GM21786 (cell line): ENCODE data around the gene AFAP1.

Experiments
- ATAC-seq: cut with Tn5 transposase; IDR thresholded peaks from one replicate; pipeline ENCODE4 v1.9.1; 2021; ENCODE audit not compliant: unreplicated experiment

The AFAP1 gene

GRCh38 chr4:7939377-7940108, at the start of gene AFAP1:
Gene AFAP1 (minus strand): TSS chr4:7939861. CDS start chr4:7872078, 67,783 bp downstream.
- ATAC-seq, result peak; percentile 88

DNA sequence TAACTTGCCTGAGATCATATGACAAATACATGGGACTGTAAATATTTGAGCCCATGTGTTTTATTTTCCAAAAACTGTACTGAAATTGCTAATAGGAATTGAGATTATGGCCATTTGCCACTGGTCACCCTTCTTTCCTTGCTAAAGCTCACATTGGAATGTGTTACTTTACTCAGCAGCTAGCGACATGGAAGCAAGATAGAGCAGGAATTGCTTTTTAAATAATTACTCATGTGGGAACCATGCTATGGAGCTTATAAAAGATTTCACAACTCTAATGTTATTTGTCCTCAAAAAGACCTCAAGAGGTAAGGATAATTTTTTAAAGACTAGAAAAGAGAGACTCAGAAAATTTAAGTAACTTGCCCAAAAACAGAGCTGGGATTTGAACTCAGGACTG, 48.8 kb upstream of the AFAP1 start:
- ATAC-seq, result no peak

- ATAC-seq, result peak; percentile 74
These were observed 47.7 kb upstream of the AFAP1 start for GRCh38 chr4:7987148-7987989.

- no peak for ATAC-seq
These were observed 46.3 kb upstream of the AFAP1 start for GRCh38 chr4:7985891-7986441.

DNA sequence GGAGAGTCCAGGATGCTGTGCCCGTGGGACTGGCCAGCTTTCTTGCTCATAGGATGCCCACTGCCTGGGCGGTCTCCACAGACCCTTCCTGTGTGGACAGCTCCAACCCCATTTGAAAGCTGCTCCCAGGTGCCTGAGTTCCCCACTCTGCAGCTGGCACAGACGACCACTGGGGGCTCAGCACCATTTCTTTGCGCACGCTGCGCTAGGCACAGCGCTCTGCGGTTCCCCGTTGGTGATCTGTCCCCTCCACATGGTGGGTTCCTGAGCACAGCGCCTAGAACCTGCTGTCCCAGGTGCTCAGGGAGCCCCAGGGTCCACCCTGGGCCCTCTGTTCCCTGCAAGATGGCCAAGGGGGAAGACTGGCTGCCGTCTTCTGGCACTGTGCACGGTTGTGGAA, 45.4 kb upstream of the AFAP1 start:
- no peak for ATAC-seq

DNA sequence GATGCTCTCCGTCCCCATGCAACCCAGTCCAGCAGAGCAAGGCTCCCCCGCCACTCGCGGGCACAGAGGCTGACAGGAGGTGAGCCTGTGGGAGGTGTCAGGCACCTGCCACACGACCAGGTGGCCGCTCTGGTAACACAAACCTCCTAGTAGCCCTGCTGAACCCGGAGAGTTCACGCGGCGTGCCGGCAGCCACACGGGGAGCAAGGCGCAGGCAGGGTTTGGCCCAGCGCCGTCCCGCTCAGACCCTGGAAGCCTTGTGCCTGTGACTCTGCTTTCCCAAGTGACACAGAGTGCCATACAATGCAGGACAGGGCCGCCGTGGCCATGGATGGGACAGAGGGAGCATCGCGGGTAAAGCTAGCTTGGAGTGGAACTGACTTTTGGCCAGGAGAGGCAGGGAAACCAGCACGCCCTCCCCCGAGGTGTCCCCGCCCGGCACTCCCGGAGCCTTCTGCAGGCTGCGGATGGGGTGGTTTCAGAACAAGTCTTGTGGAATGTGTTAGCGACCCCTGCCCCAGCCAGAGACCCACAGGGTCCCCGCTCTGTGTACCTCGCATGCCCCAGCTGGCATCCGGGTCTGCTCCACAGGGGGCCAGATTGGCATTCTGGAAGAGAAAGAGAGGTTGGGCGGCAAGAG, 44.7 kb upstream of the AFAP1 start:
- ATAC-seq, result no peak

DNA sequence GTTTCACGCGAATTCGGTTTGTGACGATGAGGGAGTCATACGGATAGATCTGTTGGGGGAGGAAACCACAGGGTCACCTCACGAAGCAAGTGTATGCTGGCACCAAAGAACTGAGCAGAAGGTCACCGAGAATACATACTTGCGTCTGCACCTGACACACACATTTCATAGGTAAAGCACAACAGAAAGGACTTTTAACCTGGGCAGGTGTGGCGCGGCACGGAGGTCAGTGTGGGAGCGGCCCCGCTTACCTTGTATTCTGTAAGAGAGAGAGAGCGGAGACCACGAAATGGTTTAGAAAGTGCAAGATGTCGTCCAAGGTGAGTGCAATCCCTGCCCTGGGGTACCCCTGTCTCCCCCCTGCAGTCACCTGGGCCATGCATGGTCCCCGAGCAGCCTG, 43.6 kb upstream of the AFAP1 start:
- no peak for ATAC-seq

- no peak for ATAC-seq
These were observed 42.2 kb upstream of the AFAP1 start for GRCh38 chr4:7981738-7982394.

DNA sequence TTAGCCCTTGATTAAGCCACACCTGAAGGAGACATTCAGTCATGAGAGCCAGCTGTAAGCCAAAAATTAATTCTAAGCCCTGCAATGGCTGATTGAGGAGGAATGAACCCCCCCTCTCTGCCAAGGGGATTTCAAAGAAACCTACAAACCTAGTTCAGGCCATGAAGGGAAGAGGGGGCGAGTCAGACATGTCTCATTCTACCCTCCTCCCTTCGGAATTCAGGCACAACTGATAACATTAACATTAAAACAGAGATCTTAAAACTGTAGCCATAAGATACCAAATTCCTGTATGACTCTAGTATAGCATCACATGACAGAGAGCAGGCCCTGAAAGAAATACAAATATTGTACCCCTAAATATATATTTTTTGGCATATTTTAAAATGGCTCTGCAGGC, 40.4 kb upstream of the AFAP1 start:
- ATAC-seq, result no peak

DNA sequence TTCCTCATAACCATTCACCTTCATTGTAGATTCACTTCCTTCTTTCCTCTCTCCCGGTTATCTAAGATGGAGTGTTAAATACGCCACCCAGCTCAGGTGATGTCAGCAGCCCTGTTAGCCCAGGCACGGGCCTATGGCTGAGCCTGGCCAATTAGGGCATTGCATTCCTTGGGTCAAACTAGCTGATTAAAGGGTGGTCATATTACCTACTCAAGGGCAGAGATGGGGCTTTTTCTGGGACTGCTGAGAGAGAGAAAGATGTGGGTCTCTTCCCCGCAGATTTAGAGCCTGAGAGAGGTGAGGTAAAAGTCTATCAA, 39.9 kb upstream of the AFAP1 start:
- ATAC-seq, result no peak

DNA sequence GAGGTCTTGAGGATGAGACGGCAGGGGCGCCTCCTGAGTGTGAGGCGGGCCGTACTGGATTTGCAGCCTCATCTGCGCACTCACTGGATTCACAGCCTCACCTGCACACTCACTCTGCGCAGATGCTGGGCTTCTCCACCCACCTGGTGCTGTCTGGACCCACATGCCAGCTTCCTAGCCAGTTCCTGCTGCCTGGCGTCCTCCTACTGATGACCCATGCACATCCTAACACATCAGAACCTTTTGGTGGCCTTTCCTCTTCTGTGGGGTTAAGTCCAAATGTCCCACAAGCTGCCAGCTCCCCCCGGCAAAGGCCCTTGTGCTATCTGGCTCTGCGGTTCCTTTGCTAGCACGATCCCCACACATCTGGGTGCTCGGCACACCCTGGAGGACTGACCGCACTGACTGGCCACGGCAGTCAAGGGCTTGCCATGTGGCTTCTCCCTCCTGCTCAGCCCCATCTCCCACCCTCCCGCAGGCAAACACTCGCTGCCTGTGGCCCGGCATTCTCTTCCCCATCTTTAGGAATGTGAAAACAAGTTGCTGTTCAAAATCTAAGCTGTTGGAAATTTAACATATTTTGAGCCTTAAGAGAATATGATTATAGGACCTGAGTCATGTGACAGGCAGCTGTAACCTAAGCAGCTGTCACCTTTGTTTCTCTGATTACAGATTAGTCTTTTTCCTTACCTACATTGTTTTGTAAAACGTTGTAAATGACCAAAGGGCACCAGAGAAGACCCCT, 39.4 kb upstream of the AFAP1 start:
- no peak for ATAC-seq

DNA sequence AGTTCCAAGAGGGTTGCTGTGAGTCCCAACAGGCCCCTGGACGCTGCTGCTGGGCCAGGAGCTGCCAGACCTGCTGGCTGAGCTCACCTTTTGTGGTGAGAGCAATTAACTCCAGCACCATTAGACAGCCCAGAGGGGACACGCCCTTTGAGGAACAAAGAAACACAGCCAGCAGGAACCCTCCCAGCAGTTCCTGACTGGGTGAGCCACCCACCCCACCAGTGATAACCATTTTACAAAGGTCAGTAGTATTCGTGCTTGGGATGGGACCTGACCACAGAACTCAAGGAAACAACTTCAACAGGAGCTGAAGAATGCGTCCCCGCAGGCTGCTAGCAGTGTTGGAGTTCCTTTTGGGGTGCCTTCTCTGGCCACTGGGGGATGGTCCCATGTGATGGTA, 38.8 kb upstream of the AFAP1 start:
- no peak for ATAC-seq

- ATAC-seq, result no peak
These were observed 37.0 kb upstream of the AFAP1 start for GRCh38 chr4:7976634-7977033.

- no peak for ATAC-seq
These were observed 36.4 kb upstream of the AFAP1 start for GRCh38 chr4:7976025-7976424.

DNA sequence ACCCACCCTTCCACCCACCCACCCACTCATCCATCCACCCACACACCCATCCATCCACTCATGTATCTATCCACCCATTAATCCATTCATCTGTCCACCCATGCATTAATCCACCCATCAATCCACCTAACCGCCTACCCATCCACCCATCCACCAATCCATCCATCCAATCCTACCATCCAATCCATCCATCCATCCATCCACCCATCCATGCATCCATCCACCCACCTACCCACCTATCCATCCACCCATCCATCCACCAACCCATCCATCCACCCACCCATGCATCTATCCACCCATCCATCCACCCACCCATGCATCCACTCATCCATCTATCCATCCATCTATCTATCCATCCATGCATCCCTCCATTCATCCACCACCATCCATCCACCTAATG, 34.8 kb upstream of the AFAP1 start:
- ATAC-seq, result no peak

DNA sequence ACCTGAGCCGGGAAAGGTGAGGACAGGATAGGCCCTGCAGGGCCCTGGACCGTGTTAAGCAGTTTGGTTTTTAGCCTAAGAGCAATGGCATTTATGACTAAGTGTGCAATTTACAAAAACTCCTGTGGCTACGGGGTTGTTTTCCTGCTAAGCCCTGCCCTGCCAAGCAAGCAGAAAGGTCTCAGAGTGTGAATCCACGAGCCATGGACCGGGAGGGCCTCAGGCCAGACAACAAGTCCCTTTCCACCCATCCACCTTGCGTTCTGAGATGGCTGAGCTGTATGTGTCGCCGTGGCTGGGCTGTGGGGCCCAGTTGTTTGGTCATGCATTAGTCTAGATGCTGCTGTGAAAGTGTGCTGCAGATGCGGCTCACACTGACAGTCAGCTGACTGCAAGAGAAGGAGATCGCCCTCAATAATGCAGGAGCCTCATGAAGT, 33.9 kb upstream of the AFAP1 start:
- ATAC-seq, result no peak

- ATAC-seq, result no peak
These were observed 32.3 kb upstream of the AFAP1 start for GRCh38 chr4:7971881-7972500.

- no peak for ATAC-seq
These were observed 31.5 kb upstream of the AFAP1 start for GRCh38 chr4:7971159-7971631.

- peak; percentile 13 for ATAC-seq
These were observed 30.8 kb upstream of the AFAP1 start for GRCh38 chr4:7970361-7970946.
